Activated T-cell treated with anti-CD3 and anti-CD28 coated beads, Interleukin-2, amount 50 U/mL, for 72 hours (primary cell): ENCODE measurements around the gene RAB3C. TPM values are rescaled to one million over a fixed set of nuclear protein-coding genes. Genes with fewer than 3 reads are reported as not detected.

Source experiments
- ATAC-seq, 2 donors: fragments of 150-1000 bp; cut with Tn5 transposase; replicated peaks in 1 of 2; 2 replicates each; pipeline ENCODE4 v1.10.0; 2021; ENCODE audit warnings: moderate library complexity in 2 of 2, mild to moderate bottlenecking in 1 of 2
- DNase-seq, 2 donors: peaks; one replicate each; pipeline ENCODE4 v3.0.0; 2021 to 2022; ENCODE audit warnings: mixed read lengths in 1 of 2
- H3K27ac Mint-ChIP-seq: one replicate; pipeline ENCODE4 v1.8.0; 2022; ENCODE audit warnings: mild to moderate bottlenecking, moderate library complexity, mixed read lengths
- H3K27me3 Mint-ChIP-seq: one replicate; pipeline ENCODE4 v1.8.0; 2022; ENCODE audit warnings: low read depth, mixed read lengths
- H3K36me3 Mint-ChIP-seq, 2 donors: one replicate each; pipeline ENCODE4 v1.8.0; 2022; ENCODE audit warnings: mixed read lengths in 2 of 2, mild to moderate bottlenecking in 1 of 2; ENCODE audit not compliant: insufficient read depth in 2 of 2
- H3K4me1 Mint-ChIP-seq: one replicate; pipeline ENCODE4 v1.8.0; 2022; ENCODE audit warnings: low read depth, mixed read lengths
- H3K4me3 Mint-ChIP-seq, 2 donors: one replicate each; pipeline ENCODE4 v1.8.0; 2022; ENCODE audit warnings: mild to moderate bottlenecking in 2 of 2, mixed read lengths in 2 of 2, moderate library complexity in 2 of 2
- H3K9me3 Mint-ChIP-seq, 2 donors: one replicate each; pipeline ENCODE4 v1.8.0; 2022; ENCODE audit warnings: mixed read lengths in 2 of 2
- total RNA-seq, 2 donors: library from RNA; stranded (reverse); gene quantifications; one replicate each; pipeline ENCODE4 v1.2.3, GENCODE V29; 2022

Gene RAB3C
- total RNA-seq, 2 donors from 2014 or later: not detected

- H3K36me3 Mint-ChIP-seq: no peaks in the 10 kb centered on the region
- no peaks in the 10 kb centered on the region for H3K9me3 Mint-ChIP-seq
- no peak overlapping the region for H3K4me3 Mint-ChIP-seq
- ATAC-seq: no peak
- no peaks in the 10 kb centered on the region for H3K4me1 Mint-ChIP-seq
- no peak for DNase-seq
- peaks cover 16% of the 10 kb centered on the region for H3K27me3 Mint-ChIP-seq
- H3K27ac Mint-ChIP-seq: no peak overlapping the region
Measured at GRCh38 chr5:58731641-58732040, 148.8 kb downstream of the RAB3C start.

- DNase-seq (no peak), ATAC-seq (no peak)
- Mint-ChIP-seq H3K27me3 (no peaks in the 10 kb centered on the region), H3K4me1 (no peaks in the 10 kb centered on the region), H3K4me3 (no peak overlapping the region), H3K36me3 (no peaks in the 10 kb centered on the region), H3K9me3 (no peaks in the 10 kb centered on the region), H3K27ac (no peak overlapping the region)
Measured at GRCh38 chr5:58735637-58736036, 152.8 kb downstream of the RAB3C start.

- H3K4me1 Mint-ChIP-seq: no peaks in the 10 kb centered on the region
- no peaks in the 10 kb centered on the region for H3K27me3 Mint-ChIP-seq
- ATAC-seq: no peak
- no peaks in the 10 kb centered on the region for H3K9me3 Mint-ChIP-seq
- H3K27ac Mint-ChIP-seq: no peak overlapping the region
- DNase-seq: no peak
- H3K4me3 Mint-ChIP-seq: no peak overlapping the region
- no peaks in the 10 kb centered on the region for H3K36me3 Mint-ChIP-seq
Measured at GRCh38 chr5:58736214-58736613, 153.3 kb downstream of the RAB3C start.

- Mint-ChIP-seq H3K9me3 (peaks cover 0 to 2% of the 10 kb centered on the region in 2 donors), H3K4me1 (no peaks in the 10 kb centered on the region)
- no peak for DNase-seq
Measured at GRCh38 chr5:58737671-58738070, 154.8 kb downstream of the RAB3C start.

GRCh38 chr5:58738336-58738735 is 155.5 kb downstream of the RAB3C start:
- Mint-ChIP-seq H3K36me3 (no peaks in the 10 kb centered on the region), H3K27me3 (no peaks in the 10 kb centered on the region), H3K27ac (no peak overlapping the region), H3K4me1 (no peaks in the 10 kb centered on the region), H3K4me3 (no peak overlapping the region), H3K9me3 (peaks cover 0 to 2% of the 10 kb centered on the region in 2 donors)
- ATAC-seq (no peak), DNase-seq (no peak)

More at GRCh38 chr5:58737671-58738070, 154.8 kb downstream of the RAB3C start:
- H3K27ac Mint-ChIP-seq: no peak overlapping the region
- no peak overlapping the region for H3K4me3 Mint-ChIP-seq
- H3K27me3 Mint-ChIP-seq: no peaks in the 10 kb centered on the region
- ATAC-seq: no peak
- no peaks in the 10 kb centered on the region for H3K36me3 Mint-ChIP-seq

GRCh38 chr5:58739051-58739450 is 156.2 kb downstream of the RAB3C start:
- Mint-ChIP-seq H3K4me3 (no peak overlapping the region), H3K4me1 (no peaks in the 10 kb centered on the region), H3K9me3 (peaks cover 0 to 2% of the 10 kb centered on the region in 2 donors), H3K27ac (no peak overlapping the region), H3K27me3 (peaks cover 4% of the 10 kb centered on the region), H3K36me3 (no peaks in the 10 kb centered on the region)
- ATAC-seq (no peak), DNase-seq (no peak)

GRCh38 chr5:58740956-58741355 is 158.1 kb downstream of the RAB3C start:
- no peak for ATAC-seq
- Mint-ChIP-seq H3K4me1 (no peaks in the 10 kb centered on the region), H3K4me3 (no peak overlapping the region), H3K27ac (no peak overlapping the region), H3K9me3 (peaks cover 0 to 2% of the 10 kb centered on the region in 2 donors), H3K27me3 (peaks cover 13% of the 10 kb centered on the region), H3K36me3 (no peaks in the 10 kb centered on the region)
- no peak for DNase-seq

GRCh38 chr5:58745350-58745749 is 162.5 kb downstream of the RAB3C start:
- Mint-ChIP-seq H3K27me3 (peaks cover 18% of the 10 kb centered on the region), H3K4me3 (no peak overlapping the region), H3K9me3 (peaks cover 0 to 2% of the 10 kb centered on the region in 2 donors), H3K27ac (no peak overlapping the region), H3K4me1 (no peaks in the 10 kb centered on the region), H3K36me3 (no peaks in the 10 kb centered on the region)
- DNase-seq (no peak), ATAC-seq (no peak)

- no peak for ATAC-seq
- H3K36me3 Mint-ChIP-seq: no peaks in the 10 kb centered on the region
- no peak for DNase-seq
- no peak overlapping the region for H3K27ac Mint-ChIP-seq
- no peak overlapping the region for H3K4me3 Mint-ChIP-seq
- H3K27me3 Mint-ChIP-seq: peaks cover 18% of the 10 kb centered on the region
- H3K9me3 Mint-ChIP-seq: peaks cover 2% of the 10 kb centered on the region in 2 donors
- H3K4me1 Mint-ChIP-seq: peaks cover 7% of the 10 kb centered on the region
Measured at GRCh38 chr5:58746321-58746720, 163.4 kb downstream of the RAB3C start.

GRCh38 chr5:58750036-58750435 is 167.2 kb downstream of the RAB3C start:
- H3K27ac Mint-ChIP-seq: no peak overlapping the region
- no peak overlapping the region for H3K4me3 Mint-ChIP-seq
- H3K4me1 Mint-ChIP-seq: peaks cover 13% of the 10 kb centered on the region
- peaks cover 35% of the 10 kb centered on the region for H3K27me3 Mint-ChIP-seq
- DNase-seq (no peak), ATAC-seq (no peak)
- peaks cover 0 to 2% of the 10 kb centered on the region in 2 donors for H3K9me3 Mint-ChIP-seq
- H3K36me3 Mint-ChIP-seq: no peaks in the 10 kb centered on the region

- H3K4me1 Mint-ChIP-seq: peaks cover 13% of the 10 kb centered on the region
- ATAC-seq: peak; percentile 100
- peaks cover 30% of the 10 kb centered on the region for H3K27me3 Mint-ChIP-seq
- H3K4me3 Mint-ChIP-seq: no peak overlapping the region
- peak; percentile 43 to 60 for DNase-seq
- H3K36me3 Mint-ChIP-seq: no peaks in the 10 kb centered on the region
- H3K9me3 Mint-ChIP-seq: peaks cover 0 to 2% of the 10 kb centered on the region in 2 donors
- peak overlapping the region; percentile 3 for H3K27ac Mint-ChIP-seq
Measured at GRCh38 chr5:58751222-58751837, 168.5 kb downstream of the RAB3C start.

- H3K27ac Mint-ChIP-seq: peak overlapping the region; percentile 38
- peaks cover 29% of the 10 kb centered on the region for H3K27me3 Mint-ChIP-seq
- DNase-seq (no peak), ATAC-seq (no peak)
- H3K36me3 Mint-ChIP-seq: no peaks in the 10 kb centered on the region
- H3K4me1 Mint-ChIP-seq: peaks cover 13% of the 10 kb centered on the region
- H3K9me3 Mint-ChIP-seq: peaks cover 0 to 2% of the 10 kb centered on the region in 2 donors
- no peak overlapping the region for H3K4me3 Mint-ChIP-seq
Measured at GRCh38 chr5:58752104-58752503, 169.2 kb downstream of the RAB3C start.

GRCh38 chr5:58753446-58753845 is 170.6 kb downstream of the RAB3C start:
- no peak for DNase-seq
- Mint-ChIP-seq H3K4me1 (peaks cover 13% of the 10 kb centered on the region), H3K27me3 (peaks cover 29% of the 10 kb centered on the region), H3K36me3 (no peaks in the 10 kb centered on the region), H3K27ac (no peak overlapping the region), H3K9me3 (peaks cover 0 to 2% of the 10 kb centered on the region in 2 donors), H3K4me3 (no peak overlapping the region)
- no peak for ATAC-seq

- H3K9me3 Mint-ChIP-seq: peaks cover 0 to 2% of the 10 kb centered on the region in 2 donors
- H3K36me3 Mint-ChIP-seq: no peaks in the 10 kb centered on the region
- DNase-seq (no peak), ATAC-seq (no peak)
- peaks cover 19% of the 10 kb centered on the region for H3K4me1 Mint-ChIP-seq
- H3K27me3 Mint-ChIP-seq: peaks cover 29% of the 10 kb centered on the region
- H3K27ac Mint-ChIP-seq: no peak overlapping the region
- no peak overlapping the region for H3K4me3 Mint-ChIP-seq
Measured at GRCh38 chr5:58754250-58754649, 171.4 kb downstream of the RAB3C start.
